Spleen (tissue), 7 donors: ENCODE measurements around the gene RPS3.

ENCODE experiments used
- CTCF ChIP-seq, 11 experiments: fragments of 200-600 bp in 7 of 11; fragments of 450-650 bp in 4 of 11; sonication (generic) in 4 of 11; IDR thresholded peaks in 8 of 11; conservative IDR thresholded peaks in 3 of 11; 1 replicate in 7 of 11; 2 replicates in 4 of 11; pipeline versions ENCODE4 v1.4.0 to v1.8.0; 2016 to 2021; ENCODE audit warnings: antibody characterized with exemption in 11 of 11, inconsistent platforms in 4 of 11, mild to moderate bottlenecking in 1 of 11
- POLR2AphosphoS5 ChIP-seq, 3 donors: sonication (generic); formaldehyde crosslinking; IDR thresholded peaks; one replicate each; pipeline ENCODE4 v1.5.1; 2017; ENCODE audit warnings: antibody characterized with exemption in 3 of 3
- donor health status: DM: no; HTN: no; CAD: no; lungs with moderate emphysema.
- donor health status: DM: no; HTN: no; CAD: no.
- donor health status: DM: no; HTN: no; CAD: no.

DNA sequence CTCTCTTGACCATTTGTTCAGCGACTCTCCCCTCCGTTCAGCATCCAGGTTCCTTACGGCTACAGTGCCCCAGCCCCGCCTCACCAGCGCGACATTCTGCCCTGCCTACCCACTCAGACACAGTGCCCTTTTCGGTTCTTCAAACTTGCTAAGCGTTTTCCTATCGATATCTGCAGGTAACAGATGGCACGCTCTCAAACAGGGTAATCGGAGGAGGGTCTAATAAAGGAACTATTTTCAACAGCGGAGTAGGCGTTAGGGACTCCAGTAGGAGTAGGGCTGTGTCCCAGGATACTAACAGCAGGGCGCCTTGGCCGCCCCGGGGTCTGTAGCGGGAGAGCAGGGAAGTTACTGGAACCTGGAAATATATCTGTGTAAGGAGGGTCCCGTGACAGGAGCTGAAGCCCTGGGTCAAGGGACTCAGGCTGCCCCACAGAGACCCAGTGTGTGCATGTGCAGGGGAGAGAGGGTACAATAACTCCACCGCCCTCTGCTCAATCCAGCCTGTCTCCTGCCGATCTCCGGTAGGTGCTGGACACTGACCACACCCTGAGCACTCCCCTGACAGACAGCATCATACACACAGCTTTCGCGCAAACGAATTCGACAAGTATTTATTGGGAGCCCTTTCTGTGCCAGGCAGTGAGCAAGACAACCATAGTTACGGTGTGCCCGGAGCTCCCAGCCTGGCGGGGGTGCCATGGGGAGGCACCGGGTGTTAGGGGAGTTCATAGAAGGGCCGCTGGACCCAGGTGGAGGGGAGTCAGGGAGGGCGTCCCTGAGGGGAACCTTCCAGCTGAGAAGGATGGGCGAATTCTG lies 31.6 kb downstream of the RPS3 start:
- TF ChIP-seq CTCF (IDR thresholded peaks at IDR 0.05 in 8 of 11, conservative IDR thresholded peaks at IDR 0.05 in 3 of 11) (no peak), POLR2AphosphoS5 (IDR thresholded peaks at IDR 0.05) (peak in 1 of 3 donors; percentile 12)
